ENCODE results near the gene GPR156. TPM values are rescaled to one million over a fixed set of nuclear protein-coding genes. Genes with fewer than 3 reads are reported as not detected.
A peak's percentile ranks its signal among the peaks of the same experiment; 100 is the strongest.
"Not testable (repeated sequence)": the region's sequence is repeated elsewhere in the genome, so short reads cannot be mapped to it uniquely, and the experiment has no call there.

The GPR156 gene
- total RNA-seq, 3 donors from 2014 or later, result 0.33 to 0.88 (median 0.64) TPM

- Histone ChIP-seq H3K4me3 (no peak overlapping the region), H3K36me3 (no peaks in the 10 kb centered on the region), H3K27me3 (no peaks in the 10 kb centered on the region), H3K4me1 (no peaks in the 10 kb centered on the region), H3K27ac (no peak overlapping the region), H3K9me3 (peaks cover 9 to 11% of the 10 kb centered on the region in 2 donors)
- no peak for DNase-seq (ENCODE audit: low spot score in 2 of 2)
- TF ChIP-seq CTCF (IDR thresholded peaks at IDR 0.05) (no peak), POLR2AphosphoS5 (IDR thresholded peaks at IDR 0.05) (no peak), POLR2A (IDR thresholded peaks at IDR 0.05) (no peak)
- intact Hi-C loops (cut with DNase I; ENCODE audit: low total_unique reads), result no loop called here
Observed at GRCh38 chr3:120157113-120157512, 127.9 kb downstream of the GPR156 start.

- H3K36me3 ChIP-seq, result no peaks in the 10 kb centered on the region
Observed at GRCh38 chr3:120156699-120157098, 128.3 kb downstream of the GPR156 start.

GRCh38 chr3:120155694-120156093 lies 129.3 kb downstream of the GPR156 start:
- intact Hi-C loops (cut with DNase I; ENCODE audit: low total_unique reads); H3K27me3 ChIP-seq; H3K27ac ChIP-seq; DNase-seq (ENCODE audit: low spot score in 2 of 2); H3K36me3 ChIP-seq; H3K4me1 ChIP-seq; H3K4me3 ChIP-seq: not testable (repeated sequence)
- H3K9me3 ChIP-seq, result peaks cover 9 to 11% of the 10 kb centered on the region in 2 donors

More at GRCh38 chr3:120156699-120157098, 128.3 kb downstream of the GPR156 start:
- DNase-seq (ENCODE audit: low spot score in 2 of 2), result no peak
- H3K27me3 ChIP-seq, result no peaks in the 10 kb centered on the region
- no peaks in the 10 kb centered on the region for H3K4me1 ChIP-seq
- no peak overlapping the region for H3K27ac ChIP-seq
- TF ChIP-seq POLR2AphosphoS5 (IDR thresholded peaks at IDR 0.05) (no peak), CTCF (IDR thresholded peaks at IDR 0.05) (no peak), POLR2A (IDR thresholded peaks at IDR 0.05) (no peak)
- peaks cover 9 to 11% of the 10 kb centered on the region in 2 donors for H3K9me3 ChIP-seq
- intact Hi-C loops (cut with DNase I; ENCODE audit: low total_unique reads), result no loop called here
- H3K4me3 ChIP-seq, result no peak overlapping the region

- intact Hi-C loops (cut with DNase I; ENCODE audit: low total_unique reads), result no loop called here
Observed at GRCh38 chr3:120155108-120155507, 129.9 kb downstream of the GPR156 start.

GRCh38 chr3:120153294-120153693 lies 131.7 kb downstream of the GPR156 start:
- H3K27me3 ChIP-seq, result no peaks in the 10 kb centered on the region
- H3K4me3 ChIP-seq, result no peak overlapping the region
- H3K9me3 ChIP-seq, result peaks cover 9 to 11% of the 10 kb centered on the region in 2 donors
- no peak for DNase-seq (ENCODE audit: low spot score in 2 of 2)
- TF ChIP-seq POLR2AphosphoS5 (IDR thresholded peaks at IDR 0.05) (no peak), POLR2A (IDR thresholded peaks at IDR 0.05) (no peak), CTCF (IDR thresholded peaks at IDR 0.05) (no peak)
- peak overlapping the region in 1 of 2 donors; percentile 60 for H3K27ac ChIP-seq
- H3K36me3 ChIP-seq, result no peaks in the 10 kb centered on the region
- no peaks in the 10 kb centered on the region for H3K4me1 ChIP-seq
- intact Hi-C loops (cut with DNase I; ENCODE audit: low total_unique reads), result no loop called here

More at GRCh38 chr3:120155108-120155507, 129.9 kb downstream of the GPR156 start:
- Histone ChIP-seq H3K27me3 (no peaks in the 10 kb centered on the region), H3K36me3 (no peaks in the 10 kb centered on the region), H3K4me3 (no peak overlapping the region), H3K27ac (no peak overlapping the region), H3K4me1 (no peaks in the 10 kb centered on the region), H3K9me3 (peaks cover 9 to 11% of the 10 kb centered on the region in 2 donors)
- no peak for DNase-seq (ENCODE audit: low spot score in 2 of 2)
- no peak for TF ChIP-seq CTCF (IDR thresholded peaks at IDR 0.05)
- TF ChIP-seq POLR2A (IDR thresholded peaks at IDR 0.05), result no peak
- TF ChIP-seq POLR2AphosphoS5 (IDR thresholded peaks at IDR 0.05), result no peak

- DNase-seq (ENCODE audit: low spot score in 2 of 2), result no peak
- intact Hi-C loops (cut with DNase I; ENCODE audit: low total_unique reads), result no loop called here
- Histone ChIP-seq H3K27ac (no peak overlapping the region), H3K36me3 (no peaks in the 10 kb centered on the region), H3K27me3 (no peaks in the 10 kb centered on the region), H3K9me3 (peaks cover 9 to 11% of the 10 kb centered on the region in 2 donors), H3K4me3 (no peak overlapping the region), H3K4me1 (no peaks in the 10 kb centered on the region)
- TF ChIP-seq CTCF (IDR thresholded peaks at IDR 0.05) (no peak), POLR2A (IDR thresholded peaks at IDR 0.05) (no peak)
Observed at GRCh38 chr3:120151791-120152190, 133.2 kb downstream of the GPR156 start.

Data from breast epithelium (tissue), 4 donors.